Measurements from ENCODE around the gene CTXN3. TPM values are rescaled to one million over a fixed set of nuclear protein-coding genes. Genes with fewer than 3 reads are reported as not detected.

The CTXN3 gene
- total RNA-seq, 1 experiment from 2014 or later = not detected

DNA sequence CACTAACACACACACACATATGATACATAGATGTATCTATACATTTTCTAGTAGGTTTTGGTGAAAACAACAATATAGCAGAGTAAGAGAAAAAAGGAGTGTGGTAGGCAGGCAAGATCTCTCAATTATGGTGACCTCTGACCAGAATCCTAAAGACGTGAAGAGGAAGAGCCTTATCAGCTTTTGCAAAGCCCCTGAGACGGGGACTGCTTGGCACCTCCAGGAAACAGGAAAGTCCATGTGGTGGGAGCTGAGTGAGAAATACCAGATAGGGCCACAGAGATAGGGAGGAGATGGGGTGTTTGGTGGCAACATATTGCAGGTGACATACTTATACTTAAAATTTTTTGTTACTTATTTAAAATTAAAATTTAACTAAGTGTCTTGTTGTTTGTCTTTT is 39.9 kb upstream of the CTXN3 start:
- H3K36me3 ChIP-seq (ENCODE audit: control insufficient read depth, insufficient read depth, low read length) = no peaks in the 10 kb centered on the region
- TF ChIP-seq, protein P1, sequence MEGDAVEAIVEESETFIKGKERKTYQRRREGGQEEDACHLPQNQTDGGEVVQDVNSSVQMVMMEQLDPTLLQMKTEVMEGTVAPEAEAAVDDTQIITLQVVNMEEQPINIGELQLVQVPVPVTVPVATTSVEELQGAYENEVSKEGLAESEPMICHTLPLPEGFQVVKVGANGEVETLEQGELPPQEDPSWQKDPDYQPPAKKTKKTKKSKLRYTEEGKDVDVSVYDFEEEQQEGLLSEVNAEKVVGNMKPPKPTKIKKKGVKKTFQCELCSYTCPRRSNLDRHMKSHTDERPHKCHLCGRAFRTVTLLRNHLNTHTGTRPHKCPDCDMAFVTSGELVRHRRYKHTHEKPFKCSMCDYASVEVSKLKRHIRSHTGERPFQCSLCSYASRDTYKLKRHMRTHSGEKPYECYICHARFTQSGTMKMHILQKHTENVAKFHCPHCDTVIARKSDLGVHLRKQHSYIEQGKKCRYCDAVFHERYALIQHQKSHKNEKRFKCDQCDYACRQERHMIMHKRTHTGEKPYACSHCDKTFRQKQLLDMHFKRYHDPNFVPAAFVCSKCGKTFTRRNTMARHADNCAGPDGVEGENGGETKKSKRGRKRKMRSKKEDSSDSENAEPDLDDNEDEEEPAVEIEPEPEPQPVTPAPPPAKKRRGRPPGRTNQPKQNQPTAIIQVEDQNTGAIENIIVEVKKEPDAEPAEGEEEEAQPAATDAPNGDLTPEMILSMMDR (IDR thresholded peaks at IDR 0.05) = no peak
- TF ChIP-seq TCF7L2 (IDR thresholded peaks at IDR 0.05; ENCODE audit: low read depth, low read length) (no peak), POLR2AphosphoS5 (IDR thresholded peaks at IDR 0.05; ENCODE audit: low read depth, low read length) (no peak), SIN3A (IDR thresholded peaks at IDR 0.05; ENCODE audit: borderline replicate concordance, insufficient read depth, low read depth, low read length) (no peak)
- TF ChIP-seq, protein P2, sequence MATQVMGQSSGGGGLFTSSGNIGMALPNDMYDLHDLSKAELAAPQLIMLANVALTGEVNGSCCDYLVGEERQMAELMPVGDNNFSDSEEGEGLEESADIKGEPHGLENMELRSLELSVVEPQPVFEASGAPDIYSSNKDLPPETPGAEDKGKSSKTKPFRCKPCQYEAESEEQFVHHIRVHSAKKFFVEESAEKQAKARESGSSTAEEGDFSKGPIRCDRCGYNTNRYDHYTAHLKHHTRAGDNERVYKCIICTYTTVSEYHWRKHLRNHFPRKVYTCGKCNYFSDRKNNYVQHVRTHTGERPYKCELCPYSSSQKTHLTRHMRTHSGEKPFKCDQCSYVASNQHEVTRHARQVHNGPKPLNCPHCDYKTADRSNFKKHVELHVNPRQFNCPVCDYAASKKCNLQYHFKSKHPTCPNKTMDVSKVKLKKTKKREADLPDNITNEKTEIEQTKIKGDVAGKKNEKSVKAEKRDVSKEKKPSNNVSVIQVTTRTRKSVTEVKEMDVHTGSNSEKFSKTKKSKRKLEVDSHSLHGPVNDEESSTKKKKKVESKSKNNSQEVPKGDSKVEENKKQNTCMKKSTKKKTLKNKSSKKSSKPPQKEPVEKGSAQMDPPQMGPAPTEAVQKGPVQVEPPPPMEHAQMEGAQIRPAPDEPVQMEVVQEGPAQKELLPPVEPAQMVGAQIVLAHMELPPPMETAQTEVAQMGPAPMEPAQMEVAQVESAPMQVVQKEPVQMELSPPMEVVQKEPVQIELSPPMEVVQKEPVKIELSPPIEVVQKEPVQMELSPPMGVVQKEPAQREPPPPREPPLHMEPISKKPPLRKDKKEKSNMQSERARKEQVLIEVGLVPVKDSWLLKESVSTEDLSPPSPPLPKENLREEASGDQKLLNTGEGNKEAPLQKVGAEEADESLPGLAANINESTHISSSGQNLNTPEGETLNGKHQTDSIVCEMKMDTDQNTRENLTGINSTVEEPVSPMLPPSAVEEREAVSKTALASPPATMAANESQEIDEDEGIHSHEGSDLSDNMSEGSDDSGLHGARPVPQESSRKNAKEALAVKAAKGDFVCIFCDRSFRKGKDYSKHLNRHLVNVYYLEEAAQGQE (IDR thresholded peaks at IDR 0.05; ENCODE audit: insufficient read depth in 1 of 2, low read depth in 2 of 2, low read length in 1 of 2) = no peak
- DNase-seq (ENCODE audit: low read depth, low spot score) (no peak), ATAC-seq (no peak)
- H3K4me3 ChIP-seq (ENCODE audit: low read depth in 2 of 2, low read length in 2 of 2) = no peak overlapping the region
- H3K9me3 ChIP-seq (ENCODE audit: control insufficient read depth, insufficient read depth, low read depth, low read length) = no peaks in the 10 kb centered on the region
- intact Hi-C loops (cut with micrococcal nuclease; ENCODE audit: unreplicated experiment) = no loop called here
- CTCF ChIA-PET = no interaction called here
- POLR2A ChIA-PET = no interaction called here
- BruUV-seq (replicated peaks) = no TSS peak
- H3K4me1 ChIP-seq (ENCODE audit: control insufficient read depth, insufficient read depth, low read length) = no peaks in the 10 kb centered on the region
- H3K27ac ChIP-seq (ENCODE audit: low read length) = no peak overlapping the region
- in situ Hi-C loops (cut with HindIII; ENCODE audit: low pct_unique_long_range_greater_than_20kb, low sequenced_read_pairs) = no loop called here
- H3K27me3 ChIP-seq (ENCODE audit: control insufficient read depth, insufficient read depth, low read length) = no peaks in the 10 kb centered on the region

DNA sequence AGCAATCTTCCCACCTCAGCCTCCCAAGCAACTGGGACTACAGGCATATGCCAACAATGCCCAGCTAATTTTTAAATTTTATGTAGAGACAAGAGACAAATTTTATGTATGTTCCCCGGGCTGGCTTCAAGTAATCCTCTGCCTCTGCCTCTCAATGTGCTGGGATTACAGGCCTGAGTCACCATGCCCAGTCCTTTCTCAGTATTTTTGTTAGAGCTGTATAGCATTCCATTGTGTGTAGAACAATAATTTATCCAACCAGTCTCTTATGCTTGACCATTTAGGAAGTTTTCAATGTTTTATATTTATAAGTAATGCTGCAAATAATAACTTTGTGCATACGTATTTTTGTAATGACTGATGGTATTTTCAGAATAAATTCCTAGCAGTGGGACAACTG is 38.9 kb upstream of the CTXN3 start:
- DNase-seq (ENCODE audit: low read depth, low spot score) = no peak
- POLR2A ChIA-PET = no interaction called here

DNA sequence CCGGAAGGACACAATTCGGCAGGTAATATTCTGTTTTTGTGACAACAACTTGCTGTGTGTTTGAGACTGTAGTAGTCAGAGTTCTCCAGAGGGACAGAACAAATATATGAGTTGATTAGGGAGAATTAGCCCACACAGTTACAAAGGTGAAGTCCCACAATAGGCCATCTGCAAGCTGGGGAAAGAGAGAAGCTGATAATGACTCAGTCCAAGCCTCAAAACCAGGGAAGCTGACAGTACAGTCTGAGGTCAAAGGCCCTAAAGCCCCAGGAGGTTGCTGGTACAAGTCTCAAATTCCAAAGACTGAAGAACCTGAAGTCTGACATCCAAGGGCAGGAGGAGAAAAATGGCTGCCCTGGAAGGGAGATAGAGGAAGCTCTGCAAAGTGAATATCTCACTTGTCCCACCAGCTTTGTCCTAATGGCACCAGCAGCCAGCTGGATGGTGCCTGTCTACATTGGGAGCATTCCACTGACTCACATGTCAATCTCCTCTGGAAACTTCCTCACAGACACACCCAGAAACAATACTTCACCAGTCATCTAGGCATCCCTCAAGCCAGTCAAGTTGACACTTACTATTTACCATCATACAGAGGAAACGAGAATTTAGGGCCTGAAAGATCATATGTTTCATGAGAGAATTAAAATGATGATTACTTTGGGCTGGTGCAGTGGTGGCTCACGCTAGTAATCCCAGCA is 36.3 kb upstream of the CTXN3 start:
- ChIA-PET CTCF (no interaction called here), POLR2A (no interaction called here)
- no peaks in the 10 kb centered on the region for H3K27me3 ChIP-seq (ENCODE audit: control insufficient read depth, insufficient read depth, low read length)
- no peak overlapping the region for H3K4me3 ChIP-seq (ENCODE audit: low read depth in 2 of 2, low read length in 2 of 2)
- in situ Hi-C loops (cut with HindIII; ENCODE audit: low pct_unique_long_range_greater_than_20kb, low sequenced_read_pairs) = no loop called here
- no peaks in the 10 kb centered on the region for H3K4me1 ChIP-seq (ENCODE audit: control insufficient read depth, insufficient read depth, low read length)
- ATAC-seq (no peak), DNase-seq (ENCODE audit: low read depth, low spot score) (no peak)
- intact Hi-C loops (cut with micrococcal nuclease; ENCODE audit: unreplicated experiment) = no loop called here
- TF ChIP-seq, protein P2 (IDR thresholded peaks at IDR 0.05; ENCODE audit: insufficient read depth in 1 of 2, low read depth in 2 of 2, low read length in 1 of 2) = no peak
- TF ChIP-seq TCF7L2 (IDR thresholded peaks at IDR 0.05; ENCODE audit: low read depth, low read length) (no peak), POLR2AphosphoS5 (IDR thresholded peaks at IDR 0.05; ENCODE audit: low read depth, low read length) (no peak), SIN3A (IDR thresholded peaks at IDR 0.05; ENCODE audit: borderline replicate concordance, insufficient read depth, low read depth, low read length) (no peak)
- TF ChIP-seq, protein P1 (IDR thresholded peaks at IDR 0.05) = no peak
- no TSS peak for BruUV-seq (replicated peaks)
- no peak overlapping the region for H3K27ac ChIP-seq (ENCODE audit: low read length)
- no peaks in the 10 kb centered on the region for H3K9me3 ChIP-seq (ENCODE audit: control insufficient read depth, insufficient read depth, low read depth, low read length)
- H3K36me3 ChIP-seq (ENCODE audit: control insufficient read depth, insufficient read depth, low read length) = no peaks in the 10 kb centered on the region

More for the DNA sequence above, 38.9 kb upstream of the CTXN3 start:
- no peaks in the 10 kb centered on the region for H3K36me3 ChIP-seq (ENCODE audit: control insufficient read depth, insufficient read depth, low read length)
- BruUV-seq (replicated peaks) = no TSS peak
- in situ Hi-C loops (cut with HindIII; ENCODE audit: low pct_unique_long_range_greater_than_20kb, low sequenced_read_pairs) = no loop called here
- no peaks in the 10 kb centered on the region for H3K9me3 ChIP-seq (ENCODE audit: control insufficient read depth, insufficient read depth, low read depth, low read length)
- H3K4me3 ChIP-seq (ENCODE audit: low read depth in 2 of 2, low read length in 2 of 2) = no peak overlapping the region
- no peaks in the 10 kb centered on the region for H3K27me3 ChIP-seq (ENCODE audit: control insufficient read depth, insufficient read depth, low read length)
- H3K27ac ChIP-seq (ENCODE audit: low read length) = no peak overlapping the region
- intact Hi-C loops (cut with micrococcal nuclease; ENCODE audit: unreplicated experiment) = no loop called here
- H3K4me1 ChIP-seq (ENCODE audit: control insufficient read depth, insufficient read depth, low read length) = no peaks in the 10 kb centered on the region
- CTCF ChIA-PET = no interaction called here
- no peak for ATAC-seq
- no peak for TF ChIP-seq POLR2AphosphoS5 (IDR thresholded peaks at IDR 0.05; ENCODE audit: low read depth, low read length)

Measured in Panc1 (cell line).